ENCODE data around the gene MVK.

MVK gene

DNA sequence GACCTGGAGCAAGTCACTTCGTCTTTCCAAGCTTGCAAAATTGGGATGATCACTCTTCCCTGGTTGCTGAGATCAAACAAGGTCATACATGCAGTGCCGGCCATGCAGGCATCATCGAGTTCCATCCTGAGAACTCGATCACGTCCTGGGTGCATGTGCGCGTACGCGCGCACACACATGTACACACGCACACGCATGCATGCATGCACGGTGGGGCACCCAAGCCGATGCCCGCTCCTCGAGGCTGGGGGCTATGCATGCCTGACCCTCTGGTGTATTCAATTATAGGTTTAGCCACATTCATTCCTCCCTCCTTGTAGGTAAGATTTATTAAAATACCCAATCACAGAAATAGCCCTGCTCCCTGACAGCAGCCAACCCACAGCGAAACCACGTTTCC lies 26.3 kb upstream of the MVK start:
- DNase-seq: no peak

DNA sequence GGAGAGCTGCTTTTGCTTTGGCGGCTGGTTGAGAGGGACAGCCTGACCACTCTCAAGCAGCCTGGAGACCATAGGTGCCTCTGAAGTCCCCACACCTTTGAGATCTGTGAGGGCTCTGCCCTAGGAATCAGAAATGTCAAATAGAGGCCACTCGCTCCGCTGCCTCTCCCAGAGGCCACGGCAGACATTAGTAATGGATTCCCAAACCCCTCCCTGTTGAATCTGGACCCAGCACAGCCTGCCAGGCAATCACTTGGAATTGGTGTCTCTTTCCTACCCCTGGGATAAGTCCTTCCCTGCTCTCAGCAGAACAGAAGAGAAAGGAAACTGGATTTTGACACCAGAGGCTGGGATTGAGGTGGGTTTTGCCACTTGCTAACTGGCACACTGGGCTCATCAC lies 25.3 kb upstream of the MVK start:
- DNase-seq: no peak

DNA sequence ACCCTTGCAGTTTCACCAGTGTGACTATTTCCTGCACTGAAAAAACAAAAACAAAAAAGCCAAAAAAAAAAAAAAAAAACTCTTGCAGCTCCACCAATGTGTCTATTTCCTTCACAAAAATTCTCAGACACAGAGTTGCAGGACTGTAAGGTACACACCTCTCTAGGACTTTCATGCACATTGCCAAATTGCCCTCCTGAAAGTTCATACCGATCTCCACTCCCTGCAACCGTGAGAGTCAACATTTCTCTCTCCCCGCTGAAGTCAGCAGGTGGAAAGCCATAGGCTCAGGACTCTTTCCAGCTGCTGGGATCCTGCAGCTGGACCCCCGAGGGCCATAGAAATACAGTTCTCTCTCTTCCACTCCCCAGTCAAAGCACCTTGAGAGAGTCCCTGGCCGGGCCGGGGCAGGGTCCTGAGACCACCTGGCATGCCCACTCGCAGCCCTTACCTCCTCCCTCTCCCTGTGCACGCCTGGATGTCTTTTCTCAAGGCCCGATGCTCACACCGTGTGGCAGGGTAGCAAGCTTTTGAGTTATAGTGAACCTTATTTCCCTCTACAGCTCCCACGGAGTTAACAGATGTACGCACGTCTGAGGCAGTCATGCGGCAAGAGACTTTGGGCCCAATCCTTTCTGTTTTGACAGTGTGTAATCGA lies 23.9 kb upstream of the MVK start:
- DNase-seq: no peak

DNA sequence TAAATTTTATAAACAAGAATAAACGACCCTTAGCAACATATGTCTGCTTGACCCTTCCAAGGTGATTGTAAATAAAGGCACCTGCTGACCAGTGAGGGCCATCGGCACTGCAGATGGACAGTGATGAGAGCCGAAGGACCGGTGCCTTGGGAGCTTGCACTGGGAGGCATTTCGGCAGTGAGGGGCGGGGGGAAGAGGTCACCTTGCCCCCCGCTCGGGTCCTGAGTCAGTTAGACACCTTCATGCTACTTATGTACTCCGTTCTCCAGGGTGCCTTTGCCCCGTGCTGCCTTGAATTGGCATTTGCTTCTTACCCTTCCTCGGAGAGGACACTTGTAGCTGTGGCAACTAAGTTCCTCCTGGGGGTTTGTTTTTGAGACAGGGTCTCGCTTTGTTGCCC lies 23.3 kb upstream of the MVK start:
- no peak for DNase-seq

DNA sequence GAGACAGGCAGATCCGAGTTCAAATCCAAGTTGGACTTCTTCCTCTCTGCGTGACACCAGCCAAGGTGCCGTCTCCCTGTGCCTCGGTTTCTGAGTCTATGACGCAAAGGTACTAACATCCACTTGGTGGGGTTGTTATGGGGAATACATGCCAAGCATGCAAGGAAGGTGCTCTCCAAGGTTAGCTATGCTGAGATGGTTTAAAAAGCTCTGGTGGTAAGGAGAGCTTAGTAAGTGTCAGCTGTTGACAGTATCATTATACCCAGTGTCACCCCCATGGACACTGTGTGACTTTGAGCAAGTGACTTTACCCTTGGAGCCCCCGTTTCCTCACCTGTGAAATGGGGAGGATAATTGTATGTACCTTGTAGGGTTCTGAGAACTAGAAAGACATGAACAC lies 22.5 kb upstream of the MVK start:
- no peak for DNase-seq

DNA sequence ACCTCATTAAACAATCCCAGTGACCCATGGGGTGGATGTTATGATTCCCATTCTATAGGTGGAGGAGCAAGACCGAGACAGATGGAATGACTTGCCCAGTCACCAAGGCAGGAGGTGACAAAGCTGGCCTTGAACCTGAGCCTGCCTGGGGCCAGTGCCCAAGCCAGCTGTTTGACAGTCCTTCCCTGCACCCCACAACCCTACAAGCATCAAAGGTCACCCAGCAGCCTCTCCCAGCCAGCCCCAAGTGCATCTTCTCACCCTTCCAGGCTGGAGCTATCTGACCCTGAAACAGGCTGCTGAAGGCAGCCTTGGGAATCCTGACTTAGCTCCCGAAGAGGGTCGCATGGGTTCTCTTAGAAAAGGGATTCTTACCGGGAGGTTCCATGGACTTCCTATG lies 20.6 kb upstream of the MVK start:
- no peak for DNase-seq

DNA sequence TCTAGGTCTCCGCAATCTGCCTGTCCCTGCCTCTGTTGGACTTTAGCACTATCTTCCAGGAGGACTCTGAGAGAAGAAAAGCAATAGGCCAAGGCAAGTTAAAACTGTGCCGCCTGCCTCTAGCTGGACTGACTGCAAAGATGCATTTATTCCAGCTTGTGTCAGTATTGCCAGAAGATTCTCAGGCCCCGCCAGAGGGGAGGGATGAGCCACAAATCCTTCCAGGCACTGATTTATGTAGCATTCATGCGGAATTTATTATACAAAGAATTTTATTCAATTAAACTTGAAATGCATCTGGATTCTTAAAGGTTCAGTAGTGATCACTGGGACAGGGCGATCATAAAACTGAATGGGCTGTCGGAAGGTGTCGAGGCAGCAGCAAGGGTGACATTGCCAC lies 20.1 kb upstream of the MVK start:
- no peak for DNase-seq

DNA sequence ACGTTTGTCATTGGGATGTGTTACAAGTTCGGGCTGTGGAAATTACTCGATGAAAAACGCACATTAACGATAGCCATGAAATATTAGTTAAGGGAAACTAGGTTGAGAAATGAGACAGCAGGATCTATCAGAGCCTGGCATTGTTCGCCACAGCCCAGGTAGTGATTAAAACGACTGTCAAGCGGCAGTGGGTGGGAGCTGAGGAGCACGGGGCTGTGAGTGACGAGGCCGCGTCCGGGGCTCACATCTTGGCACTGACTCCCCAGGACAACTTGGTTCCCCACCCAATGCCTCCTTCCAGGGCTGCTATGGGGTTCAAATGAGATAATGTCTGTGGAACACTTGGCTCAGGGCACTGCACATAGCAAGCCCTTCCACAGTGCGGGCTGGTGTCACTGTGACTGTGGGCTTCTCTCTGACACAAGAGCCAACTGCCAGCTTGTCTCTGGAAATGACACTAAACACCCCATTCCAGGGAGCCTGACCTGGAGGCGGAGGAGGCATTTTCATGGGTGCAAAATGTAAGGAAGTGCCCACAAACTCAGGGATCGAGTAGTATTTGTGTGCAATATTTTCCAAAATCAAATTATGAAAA lies 19.6 kb upstream of the MVK start:
- DNase-seq: no peak

DNA sequence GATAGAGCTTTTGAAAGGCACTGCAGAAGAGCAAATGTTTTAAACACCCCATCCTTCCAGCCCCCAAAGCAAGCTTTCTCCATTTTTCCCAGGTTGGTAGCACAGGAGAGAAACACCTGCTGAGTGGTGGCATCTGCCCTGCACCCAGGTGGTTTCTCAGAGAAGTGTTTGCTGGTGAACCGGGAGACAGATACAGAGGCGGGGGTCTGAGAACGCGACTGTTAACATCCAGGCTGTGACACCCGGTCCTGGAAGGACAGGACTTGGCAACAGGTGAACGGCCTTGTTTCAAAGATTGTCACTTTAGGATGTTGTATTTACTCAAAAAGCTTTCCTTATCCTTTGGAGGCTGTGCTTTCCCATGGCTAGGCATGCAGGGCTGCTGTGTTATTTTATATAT lies 18.8 kb upstream of the MVK start:
- DNase-seq: no peak

DNA sequence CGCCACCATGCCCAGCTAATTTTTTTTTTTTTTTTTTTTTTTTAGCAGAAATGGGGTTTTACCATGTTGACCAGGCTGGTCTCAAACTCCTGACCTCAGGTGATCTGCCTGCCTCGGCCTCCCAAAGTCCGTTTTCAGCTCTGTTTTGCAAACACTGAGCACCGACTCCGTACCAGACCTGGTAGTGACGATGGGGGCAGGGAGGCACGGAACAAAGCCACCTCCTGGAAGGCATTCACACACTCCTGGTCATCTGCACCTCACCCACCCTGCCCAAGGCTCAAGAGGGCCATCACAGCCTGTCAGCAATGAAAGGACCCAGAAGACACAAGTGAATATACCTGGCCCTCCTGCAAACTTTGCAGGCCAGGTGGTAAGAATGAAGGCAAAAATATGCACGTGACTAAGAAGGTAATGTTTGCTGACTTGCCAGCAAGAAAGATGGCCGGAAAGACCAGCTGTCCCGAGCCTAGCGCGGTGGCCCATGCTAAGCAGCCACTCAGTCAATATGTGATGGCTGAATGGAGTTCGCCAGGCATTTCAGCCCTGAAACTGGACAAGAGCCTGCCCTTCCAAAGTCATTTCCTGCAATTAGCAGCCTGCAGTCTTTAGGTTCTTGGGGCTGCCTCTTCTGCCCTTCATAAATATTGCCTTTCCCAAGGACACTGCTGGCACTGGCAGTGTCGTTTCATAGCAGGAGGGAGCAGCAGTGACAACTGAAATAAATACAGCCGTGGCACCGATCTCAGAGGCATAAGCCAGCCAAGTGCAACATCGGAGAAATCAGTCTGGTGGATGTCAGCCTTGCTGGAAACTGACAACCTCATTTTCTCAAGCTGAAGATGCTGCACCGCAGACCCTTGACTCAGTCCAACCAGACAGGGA lies 17.9 kb upstream of the MVK start:
- DNase-seq: no peak

DNA sequence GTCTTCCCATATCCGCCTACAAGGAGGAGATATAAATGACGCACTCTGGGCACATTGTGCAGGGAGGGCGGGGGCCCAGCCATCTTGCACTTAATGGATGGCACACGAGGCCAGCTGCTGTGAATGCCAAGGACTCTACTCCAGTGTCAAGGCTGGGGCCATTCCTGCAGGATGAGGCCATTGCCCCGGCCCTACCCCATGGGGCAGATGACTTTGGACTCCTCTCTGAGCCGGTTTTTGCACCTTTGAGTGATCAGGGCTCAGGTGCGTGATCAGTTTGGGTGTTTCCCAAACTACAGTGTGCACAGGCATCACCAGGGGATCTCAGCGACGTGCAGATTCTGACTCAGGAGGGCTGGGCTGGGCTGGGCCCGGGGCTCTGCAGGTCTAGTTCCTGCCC lies 16.4 kb upstream of the MVK start:
- no peak for DNase-seq

DNA sequence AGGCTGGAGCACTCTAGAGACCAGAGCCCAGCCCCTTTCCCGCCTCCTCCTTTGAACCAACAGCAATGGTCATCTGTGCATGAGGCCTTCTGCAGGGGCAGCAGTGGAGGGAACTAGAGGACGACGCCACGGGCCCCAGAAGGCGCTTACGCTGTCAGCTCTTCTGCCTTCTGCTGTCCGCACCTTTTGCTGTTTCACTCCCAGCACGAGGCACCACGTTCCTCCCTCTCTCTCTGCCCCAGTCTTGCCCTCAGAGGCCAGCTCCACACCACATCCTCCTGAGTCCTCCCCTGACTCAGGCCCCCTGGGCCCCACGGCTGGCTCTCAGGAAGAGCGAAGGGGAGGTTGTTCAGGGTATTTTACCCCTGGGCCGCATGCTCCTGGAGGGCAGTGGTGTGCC lies 15.8 kb upstream of the MVK start:
- DNase-seq: no peak

DNA sequence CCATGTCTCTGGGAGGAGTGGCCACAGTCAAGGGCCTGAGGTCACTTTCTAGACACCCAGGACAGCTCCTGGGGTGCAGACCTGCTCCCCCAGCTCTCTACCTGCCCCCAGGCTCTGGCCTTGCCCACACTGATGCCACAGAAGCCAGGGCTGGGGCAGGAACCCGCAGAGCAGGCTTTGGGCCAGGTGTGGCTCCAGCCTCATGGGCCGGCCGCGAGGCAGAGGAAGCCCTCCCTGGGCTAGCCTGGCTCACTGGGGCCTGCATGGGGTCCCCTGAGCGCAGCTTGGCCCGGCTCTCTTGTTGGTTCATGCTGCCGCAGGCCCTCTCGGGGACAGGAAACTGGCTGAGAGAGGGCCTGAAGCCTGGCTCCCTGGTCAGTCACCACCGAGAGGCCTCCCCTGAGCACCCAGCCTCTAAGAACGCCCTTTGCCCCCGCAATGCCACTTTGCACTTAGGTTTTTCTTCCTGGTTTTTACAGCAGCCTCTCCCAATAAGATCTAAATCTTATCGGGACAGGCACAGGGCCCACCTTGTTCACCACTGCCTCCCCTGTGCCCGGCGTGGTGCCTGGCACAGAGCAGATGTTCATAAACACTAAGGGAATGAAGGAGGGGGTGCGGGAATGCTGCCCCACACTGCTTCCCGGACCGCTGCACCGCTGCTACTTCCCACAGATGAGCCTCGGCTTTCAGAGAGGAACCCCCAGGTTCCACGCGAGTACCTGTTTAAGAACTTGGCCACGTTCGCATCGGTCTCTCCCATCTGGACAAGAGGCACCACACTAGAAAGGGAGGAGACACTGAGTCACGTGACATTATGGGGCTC lies 15.0 kb upstream of the MVK start:
- no peak for DNase-seq

DNA sequence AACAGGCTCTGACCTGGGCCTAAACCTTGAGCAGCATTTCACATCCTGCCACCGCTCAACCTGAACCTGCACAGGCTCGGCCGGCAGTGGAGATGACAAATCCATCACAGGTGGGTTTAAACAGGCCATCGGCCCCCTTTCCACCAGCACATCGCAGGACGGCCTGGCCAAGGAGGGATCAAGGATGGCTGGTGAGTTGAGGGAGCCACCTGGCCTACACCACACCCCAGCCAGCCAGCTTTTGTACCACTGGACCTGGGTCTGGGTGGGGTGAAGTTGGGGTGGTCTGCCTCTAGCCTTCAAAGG lies 14.4 kb upstream of the MVK start:
- no peak for DNase-seq

DNA sequence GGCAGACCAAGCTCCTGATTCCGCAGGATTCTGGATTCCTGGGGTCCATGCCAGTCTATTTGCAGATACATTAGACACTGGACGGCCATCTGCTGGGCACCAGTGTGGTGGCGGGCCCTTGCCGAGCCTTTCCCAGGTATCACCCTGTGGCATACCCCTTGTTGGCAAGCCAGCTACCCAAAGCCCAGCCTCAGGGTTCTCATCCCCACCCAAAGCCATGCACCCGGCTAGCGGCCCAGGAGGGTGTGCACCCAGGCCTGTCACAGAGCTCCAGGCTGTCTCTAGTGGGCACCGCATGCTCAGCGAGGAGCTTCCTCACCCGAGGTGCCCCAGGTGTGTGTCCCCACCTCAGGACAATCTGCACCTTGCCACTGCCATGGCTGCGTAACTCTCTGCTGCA lies 14.0 kb upstream of the MVK start:
- no peak for DNase-seq

DNA sequence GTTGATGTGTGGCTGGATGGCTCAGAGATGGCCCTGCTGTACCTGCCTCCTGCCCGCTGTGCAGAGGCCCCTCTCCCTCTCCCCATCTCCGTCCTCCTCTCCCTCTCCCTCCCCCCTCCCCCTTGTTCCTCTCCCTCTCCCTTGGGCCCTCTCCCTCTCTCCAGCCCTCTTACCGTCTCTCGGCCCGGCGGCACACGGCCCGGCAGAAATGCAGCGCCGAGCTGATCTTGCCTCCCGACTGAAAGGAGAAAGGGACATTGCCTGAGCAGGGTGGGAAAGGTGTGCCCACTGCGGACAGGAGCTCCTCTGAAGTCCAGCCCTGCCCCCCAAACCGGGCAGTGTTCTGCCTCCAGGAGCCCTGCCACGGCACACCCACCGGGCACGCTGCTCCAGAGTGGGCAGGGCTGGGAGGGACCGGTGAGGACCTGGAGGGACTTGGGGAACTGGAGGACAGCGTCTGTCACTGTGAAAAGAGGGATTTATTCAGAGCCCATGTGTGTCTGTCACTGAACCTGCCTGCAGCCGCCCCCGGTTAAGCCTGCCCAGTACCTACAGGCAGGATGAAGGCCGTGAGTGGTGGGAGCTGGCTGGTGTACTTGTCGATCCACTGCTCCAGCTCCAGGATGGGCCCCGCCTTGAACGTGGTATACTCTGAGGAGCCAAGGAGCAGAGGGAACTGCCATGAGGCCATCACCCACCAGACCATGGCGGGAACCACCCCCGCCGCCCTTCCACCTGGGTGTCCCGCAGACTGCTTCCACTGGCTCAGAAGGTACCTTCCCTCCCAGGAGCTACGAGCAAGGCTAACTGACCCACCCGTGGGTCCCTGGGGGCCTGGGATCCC lies 12.5 kb upstream of the MVK start:
- DNase-seq: no peak

DNA sequence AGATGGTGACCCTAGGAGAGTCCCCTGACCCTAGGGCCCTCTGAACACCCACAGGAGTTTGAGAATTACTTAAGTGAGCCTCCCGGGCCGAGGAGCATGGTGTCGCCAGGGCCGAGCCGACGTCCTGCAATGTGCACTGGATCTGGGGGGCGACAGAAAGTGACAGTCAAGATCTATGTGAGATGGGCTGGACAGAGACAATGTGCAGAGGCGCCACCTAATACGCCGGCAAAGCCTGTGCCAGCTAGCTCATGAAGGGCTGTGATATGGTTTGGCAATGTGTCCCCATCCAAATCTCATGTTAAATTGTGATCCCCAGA lies 11.9 kb upstream of the MVK start:
- no peak for DNase-seq

DNA sequence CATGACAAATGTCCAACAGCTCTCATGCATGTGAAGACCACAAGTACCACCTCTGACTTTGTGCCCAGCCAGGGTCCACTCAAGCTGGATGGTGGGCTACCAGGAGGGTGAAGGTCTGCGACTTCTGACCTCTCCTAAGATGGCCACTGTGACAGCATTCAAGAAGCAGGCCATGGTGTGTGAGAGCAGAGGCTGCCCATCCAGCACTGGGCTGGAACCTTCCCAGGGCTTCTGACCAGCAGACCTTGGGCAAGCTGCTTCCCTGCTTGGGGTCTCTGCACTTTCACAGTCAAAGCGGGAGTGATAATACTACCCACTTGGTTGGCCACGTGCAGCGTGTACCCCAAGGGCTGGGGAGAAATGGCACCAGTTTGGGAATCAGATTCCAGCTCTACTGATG lies 10.7 kb upstream of the MVK start:
- no peak for DNase-seq

DNA sequence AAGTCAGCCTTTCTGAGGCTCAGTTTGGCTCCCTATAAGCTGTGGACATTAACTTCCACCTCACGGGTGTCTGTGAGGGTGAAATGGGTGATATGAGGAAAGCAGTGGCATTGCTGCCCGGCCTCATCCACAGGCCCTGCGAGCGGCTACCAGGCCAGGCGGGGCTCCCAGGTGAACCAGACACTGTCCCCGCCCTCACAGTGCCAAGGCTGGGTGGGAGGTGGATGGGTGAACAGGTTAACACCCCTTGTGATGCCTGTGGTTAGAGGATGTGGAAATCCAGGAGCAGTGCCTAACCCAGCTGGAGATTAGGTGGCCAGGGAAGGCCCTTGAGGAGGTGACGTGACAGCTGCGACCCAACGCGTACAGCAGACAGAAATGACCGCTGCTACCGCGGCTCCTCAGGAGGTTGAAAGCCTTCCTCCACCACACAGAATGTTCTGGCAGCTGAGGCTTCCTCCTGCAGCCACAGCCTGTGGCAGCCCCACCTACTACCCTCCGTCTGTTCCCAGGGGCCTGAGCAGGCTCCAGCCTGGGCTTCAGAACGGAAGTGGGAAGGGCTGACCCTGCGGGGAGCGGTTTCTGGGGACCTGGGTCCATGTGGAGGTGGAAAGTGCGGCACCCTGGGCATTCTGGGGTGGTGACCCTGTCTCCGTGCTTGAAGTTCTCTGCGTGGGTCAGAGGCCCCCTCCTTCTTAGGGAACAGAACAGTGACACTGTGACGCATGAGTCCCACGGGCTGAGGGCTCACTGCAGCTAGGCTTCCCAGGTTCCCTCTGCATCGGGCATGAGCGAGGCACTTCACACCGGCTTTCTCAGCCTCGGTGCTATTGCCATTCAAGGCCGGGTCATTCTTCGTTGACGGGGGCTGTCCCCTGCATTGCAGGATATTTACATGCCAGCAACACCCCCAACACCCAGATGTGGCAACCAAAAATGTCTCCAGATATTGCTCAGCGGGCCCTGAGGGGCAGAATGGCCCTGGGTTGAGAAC lies 10.0 kb upstream of the MVK start:
- DNase-seq: no peak

DNA sequence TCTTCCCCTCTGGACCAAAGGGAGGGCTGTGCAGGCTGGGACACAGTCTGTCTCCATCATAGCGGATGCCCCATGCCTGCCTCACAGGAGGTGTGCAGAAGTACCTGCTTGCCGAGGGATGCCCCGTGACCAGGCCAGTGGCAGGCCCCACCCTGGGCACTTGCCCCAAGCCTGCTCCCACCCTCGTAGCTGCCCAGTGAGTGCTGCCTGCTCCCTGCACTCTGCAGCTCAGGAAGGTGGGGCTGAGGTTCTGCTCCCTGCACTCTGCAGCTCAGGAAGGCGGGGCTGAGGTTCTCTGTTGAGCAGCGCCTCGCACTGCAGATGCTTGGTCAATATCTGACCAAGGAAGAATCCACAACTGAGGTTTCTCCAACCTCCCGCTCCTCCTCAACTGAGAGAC lies 7.2 kb upstream of the MVK start:
- DNase-seq: no peak

DNA sequence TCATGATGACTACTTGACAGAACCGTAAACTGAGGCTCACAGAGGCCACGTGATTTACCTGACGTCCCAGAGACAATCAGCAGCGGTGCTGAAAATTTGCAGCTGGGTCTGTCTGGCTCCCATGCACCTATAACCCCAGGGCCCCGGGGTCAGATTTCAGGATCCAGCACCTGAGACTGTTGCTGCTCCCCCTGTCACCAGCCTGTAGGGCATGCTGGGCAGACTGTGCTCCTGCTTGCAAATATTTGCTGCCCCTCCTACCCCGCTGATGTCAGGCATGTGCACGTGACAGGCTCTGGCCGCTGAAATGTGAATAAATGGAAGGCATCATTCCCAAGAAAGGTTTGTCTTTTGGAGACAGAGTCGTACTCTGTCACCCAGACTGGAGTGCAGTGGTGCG lies 6.3 kb upstream of the MVK start:
- DNase-seq: no peak

DNA sequence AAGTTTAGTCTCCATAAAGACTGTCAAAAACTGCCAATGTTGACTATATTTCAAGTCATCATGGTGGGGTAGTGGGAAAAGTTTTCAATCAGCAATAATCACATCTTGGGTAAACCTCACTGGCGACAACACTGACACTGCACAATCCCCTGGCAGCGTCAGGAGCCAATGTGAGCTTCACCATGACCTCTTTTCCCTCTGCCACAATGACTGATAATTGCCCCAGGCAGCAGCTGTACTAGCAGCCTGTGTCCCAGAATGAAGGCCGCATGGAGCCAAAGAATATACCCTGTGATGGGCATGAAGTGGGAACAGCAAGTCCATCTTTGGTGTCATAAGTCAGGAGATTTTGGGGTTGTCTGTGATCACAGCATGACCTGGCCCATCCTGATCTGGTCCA lies 5.6 kb upstream of the MVK start:
- no peak for DNase-seq
